Heart left ventricle (tissue), 13 donors: ENCODE measurements around the gene KRT38.

Experiments used
- CTCF ChIP-seq, 12 donors: fragments of 200-600 bp; sonication (generic) in 4 of 12; IDR thresholded peaks; one replicate each; pipeline versions ENCODE4 v1.5.0 to v1.8.0; 2018 to 2022; ENCODE audit warnings: antibody characterized with exemption in 12 of 12, mild to moderate bottlenecking in 5 of 12
- POLR2A ChIP-seq, 2 donors: fragments of 450-650 bp; IDR thresholded peaks; one replicate each; pipeline ENCODE4 v1.6.1; 2017; ENCODE audit warnings: antibody characterized with exemption in 2 of 2, mild to moderate bottlenecking in 2 of 2, moderate library complexity in 2 of 2
- donor health status: ischemic (EF 13 %, LVEDD 7.1; RV severe dilation, severe dysfunction).
- donor health status: DM: no; HTN: yes; CAD: no.
- donor health status: DM: no; HTN: no; CAD: no.
- donor health status: ischemic (EF 25% LVEDD 6.9; RV normal size, moderate dysfunction).
- donor health status: ischemic (EF 25% LVEDD 5.7; RV mildly dilated, moderate dysfunction).
- donor health status: ischemic (EF 35%, LVEDD 5.7; RV mildly dilated, moderate dysfunction).
- donor health status: nonischemic (EF 11% LVEDD 7.7; RV severe dilation, severe dysfunction).
- donor health status: DM: yes; HTN: yes; CAD: no.
- donor health status: PGD.
- donor health status: ischemic (EF 29% LVEDD 5.4; RV normal size, mild dysfunction).
- donor health status: nonischemic (EF 23%, LVEDD 6.1; RV moderate dilation, normal function).

- TF ChIP-seq CTCF (IDR thresholded peaks at IDR 0.05) = no peak
- TF ChIP-seq POLR2A (IDR thresholded peaks at IDR 0.05) = no peak
Observed at GRCh38 chr17:41481036-41481435, 40.3 kb upstream of the KRT38 start, which contains the start of gene KRT35.
